Liver (tissue), 9 donors: ENCODE results near the gene MAD2L1. TPM values are rescaled to one million over a fixed set of nuclear protein-coding genes. Genes with fewer than 3 reads are reported as not detected.

Experiments used
- DNase-seq: peaks from one replicate; pipeline ENCODE4 v3.0.0-alpha.2; 2017; ENCODE audit warnings: low spot score
- H3K27ac ChIP-seq, 2 donors: one replicate each; pipeline ENCODE4 v1.7.0; 2013; ENCODE audit warnings: inconsistent platforms in 2 of 2, low read length in 2 of 2, control low read depth in 1 of 2, low read depth in 1 of 2, mild to moderate bottlenecking in 1 of 2
- H3K27me3 ChIP-seq, 4 donors: one replicate each; pipeline versions ENCODE4 v1.6.1 to v1.7.0; 2013; ENCODE audit warnings: low read length in 3 of 4, inconsistent platforms in 1 of 4, mild to moderate bottlenecking in 1 of 4, moderate library complexity in 1 of 4; ENCODE audit not compliant: control insufficient read depth in 4 of 4, insufficient read depth in 4 of 4
- H3K36me3 ChIP-seq, 4 donors: one replicate each; pipeline versions ENCODE4 v1.6.1 to v1.7.0; 2013; ENCODE audit warnings: low read length in 3 of 4, mild to moderate bottlenecking in 3 of 4, low read depth in 1 of 4, moderate library complexity in 1 of 4; ENCODE audit not compliant: control insufficient read depth in 4 of 4, insufficient read depth in 3 of 4
- H3K4me1 ChIP-seq, 4 donors: one replicate each; pipeline versions ENCODE4 v1.6.1 to v1.7.0; 2013; ENCODE audit warnings: low read length in 3 of 4, mild to moderate bottlenecking in 3 of 4, moderate library complexity in 1 of 4; ENCODE audit not compliant: control insufficient read depth in 4 of 4, insufficient read depth in 4 of 4
- H3K4me3 ChIP-seq, 3 donors: one replicate each; pipeline versions ENCODE4 v1.6.1 to v1.7.0; 2013; ENCODE audit warnings: low read length in 3 of 3, control low read depth in 1 of 3, low read depth in 1 of 3, mild to moderate bottlenecking in 1 of 3
- H3K9ac ChIP-seq, 2 donors: one replicate each; pipeline ENCODE4 v1.7.0; 2013; ENCODE audit warnings: low read length in 2 of 2, mild to moderate bottlenecking in 2 of 2, moderate library complexity in 2 of 2, control low read depth in 1 of 2, low read depth in 1 of 2
- H3K9me3 ChIP-seq, 4 donors: one replicate each; pipeline versions ENCODE4 v1.6.1 to v1.7.0; 2013; ENCODE audit warnings: low read length in 3 of 4; ENCODE audit not compliant: control insufficient read depth in 4 of 4
- CTCF ChIP-seq: fragments of 150-350 bp; IDR thresholded peaks from 2 replicates; pipeline ENCODE4 v1.5.1; 2017; ENCODE audit warnings: improper control_type of control experiment, low read depth, low read length; ENCODE audit not compliant: missing input control
- FOXA1 ChIP-seq: IDR thresholded peaks from 2 replicates; pipeline ENCODE4 v1.6.1; 2016; ENCODE audit warnings: antibody characterized with exemption
- FOXA2 ChIP-seq: IDR thresholded peaks from 2 replicates; pipeline ENCODE4 v1.6.1; 2016; ENCODE audit warnings: antibody characterized with exemption
- HNF4G ChIP-seq: IDR thresholded peaks from 2 replicates; pipeline ENCODE4 v1.6.1; 2016; ENCODE audit warnings: antibody characterized with exemption
- JUND ChIP-seq, 2 donors: IDR thresholded peaks; 2 replicates each; pipeline ENCODE4 v1.6.1; 2016; ENCODE audit warnings: antibody characterized with exemption in 2 of 2
- NR2F2 ChIP-seq: IDR thresholded peaks from 2 replicates; pipeline ENCODE4 v1.6.1; 2016; ENCODE audit warnings: antibody characterized with exemption
- RAD21 ChIP-seq, 2 donors: IDR thresholded peaks; 2 replicates each; pipeline ENCODE4 v1.6.1; 2016; ENCODE audit warnings: antibody characterized with exemption in 2 of 2, mild to moderate bottlenecking in 2 of 2
- RXRA ChIP-seq, 2 donors: IDR thresholded peaks; 2 replicates each; pipeline ENCODE4 v1.6.1; 2017 to 2018; ENCODE audit warnings: antibody characterized with exemption in 2 of 2, mild to moderate bottlenecking in 1 of 2
- SP1 ChIP-seq: IDR thresholded peaks from 2 replicates; pipeline ENCODE4 v1.6.1; 2018; ENCODE audit warnings: antibody characterized with exemption, mild to moderate bottlenecking
- ZBTB33 ChIP-seq: IDR thresholded peaks from 2 replicates; pipeline ENCODE4 v1.6.1; 2016; ENCODE audit warnings: antibody characterized with exemption
- WGBS: extraction: QIAGEN DNeasy Blood & Tissue Kit; methylation state at CpG from one replicate; pipeline ENCODE4 v1.1.7; 2013; 5-methylcytosine and 5-hydroxymethylcytosine counted together
- polyA plus RNA-seq, 2 donors: library from polyadenylated mRNA; stranded (reverse) in 1 of 2; unstranded in 1 of 2; fragments of 200-250 nt in 1 of 2; fragments of >200 nt in 1 of 2; fragmentation: Nextera tagmentation in 1 of 2; extraction: Ambion mirVana in 1 of 2; gene quantifications; one replicate each; pipeline versions ENCODE4 v1.2.1 to v1.2.3, GENCODE V29; 2013 to 2015
- total RNA-seq, 2 donors: library from RNA; depleted of rRNA; stranded (reverse); fragments of >200 nt; gene quantifications; one replicate each; pipeline ENCODE4 v1.2.3, GENCODE V29; 2014
- TF ChIP-seq, protein P1 (sequence below): IDR thresholded peaks from 2 replicates; pipeline ENCODE4 v1.6.1; 2016; ENCODE audit warnings: antibody characterized with exemption, mild to moderate bottlenecking
- TF ChIP-seq, protein P2 (sequence below): IDR thresholded peaks from 2 replicates; pipeline ENCODE4 v1.6.1; 2016; ENCODE audit warnings: antibody characterized with exemption
- donor health status: healthy.
- donor health status: healthy.
- donor health status: healthy.
- donor health status: healthy.
- donor health status: healthy.

Gene MAD2L1
- total and polyA plus RNA-seq, 4 donors: 0.17 to 28.1 (median 2.3) TPM

DNA sequence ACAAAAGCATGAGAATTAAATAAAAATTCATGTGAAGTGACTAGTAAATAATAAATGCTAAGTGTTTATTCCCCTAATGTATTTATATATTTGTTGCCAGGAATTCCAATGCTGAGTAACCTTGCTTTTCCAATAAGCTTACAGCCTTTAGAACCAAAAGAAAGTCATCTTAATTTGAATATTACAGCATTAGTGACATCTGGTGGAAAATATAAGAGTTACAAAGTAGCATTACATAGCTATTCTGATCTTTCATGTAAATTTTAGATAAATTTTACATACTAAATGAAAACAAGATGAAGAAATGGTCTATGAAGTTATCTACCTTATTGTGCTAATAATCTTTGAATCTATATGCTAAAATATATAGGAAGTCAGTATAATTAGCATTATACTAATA lies 10.4 kb downstream of the MAD2L1 start:
- H3K9me3 ChIP-seq: no peaks in the 10 kb centered on the region
- H3K4me1 ChIP-seq: no peaks in the 10 kb centered on the region
- no peak overlapping the region for H3K4me3 ChIP-seq
- TF ChIP-seq SP1 (no peak), RAD21 (IDR thresholded peaks at IDR 0.05) (peak; percentile 28 to 37)
- H3K27ac ChIP-seq: no peak overlapping the region
- no peaks in the 10 kb centered on the region for H3K27me3 ChIP-seq
- no peak overlapping the region for H3K9ac ChIP-seq
- H3K36me3 ChIP-seq: no peaks in the 10 kb centered on the region
- DNase-seq: no peak

- WGBS: 94% methylated on average over 1 of the region's 1 CpG
- Histone ChIP-seq H3K9ac (no peak overlapping the region), H3K36me3 (no peaks in the 10 kb centered on the region), H3K9me3 (no peaks in the 10 kb centered on the region), H3K27me3 (no peaks in the 10 kb centered on the region), H3K4me3 (no peak overlapping the region), H3K4me1 (no peaks in the 10 kb centered on the region), H3K27ac (no peak overlapping the region)
- DNase-seq: no peak
- TF ChIP-seq FOXA1 (no peak), CTCF (no peak), JUND (IDR thresholded peaks at IDR 0.05) (no peak), HNF4G (no peak), RXRA (IDR thresholded peaks at IDR 0.05) (no peak), FOXA2 (no peak), NR2F2 (no peak), ZBTB33 (no peak), SP1 (no peak)
- TF ChIP-seq, protein P1, sequence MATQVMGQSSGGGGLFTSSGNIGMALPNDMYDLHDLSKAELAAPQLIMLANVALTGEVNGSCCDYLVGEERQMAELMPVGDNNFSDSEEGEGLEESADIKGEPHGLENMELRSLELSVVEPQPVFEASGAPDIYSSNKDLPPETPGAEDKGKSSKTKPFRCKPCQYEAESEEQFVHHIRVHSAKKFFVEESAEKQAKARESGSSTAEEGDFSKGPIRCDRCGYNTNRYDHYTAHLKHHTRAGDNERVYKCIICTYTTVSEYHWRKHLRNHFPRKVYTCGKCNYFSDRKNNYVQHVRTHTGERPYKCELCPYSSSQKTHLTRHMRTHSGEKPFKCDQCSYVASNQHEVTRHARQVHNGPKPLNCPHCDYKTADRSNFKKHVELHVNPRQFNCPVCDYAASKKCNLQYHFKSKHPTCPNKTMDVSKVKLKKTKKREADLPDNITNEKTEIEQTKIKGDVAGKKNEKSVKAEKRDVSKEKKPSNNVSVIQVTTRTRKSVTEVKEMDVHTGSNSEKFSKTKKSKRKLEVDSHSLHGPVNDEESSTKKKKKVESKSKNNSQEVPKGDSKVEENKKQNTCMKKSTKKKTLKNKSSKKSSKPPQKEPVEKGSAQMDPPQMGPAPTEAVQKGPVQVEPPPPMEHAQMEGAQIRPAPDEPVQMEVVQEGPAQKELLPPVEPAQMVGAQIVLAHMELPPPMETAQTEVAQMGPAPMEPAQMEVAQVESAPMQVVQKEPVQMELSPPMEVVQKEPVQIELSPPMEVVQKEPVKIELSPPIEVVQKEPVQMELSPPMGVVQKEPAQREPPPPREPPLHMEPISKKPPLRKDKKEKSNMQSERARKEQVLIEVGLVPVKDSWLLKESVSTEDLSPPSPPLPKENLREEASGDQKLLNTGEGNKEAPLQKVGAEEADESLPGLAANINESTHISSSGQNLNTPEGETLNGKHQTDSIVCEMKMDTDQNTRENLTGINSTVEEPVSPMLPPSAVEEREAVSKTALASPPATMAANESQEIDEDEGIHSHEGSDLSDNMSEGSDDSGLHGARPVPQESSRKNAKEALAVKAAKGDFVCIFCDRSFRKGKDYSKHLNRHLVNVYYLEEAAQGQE: no peak
- TF ChIP-seq, protein P2, sequence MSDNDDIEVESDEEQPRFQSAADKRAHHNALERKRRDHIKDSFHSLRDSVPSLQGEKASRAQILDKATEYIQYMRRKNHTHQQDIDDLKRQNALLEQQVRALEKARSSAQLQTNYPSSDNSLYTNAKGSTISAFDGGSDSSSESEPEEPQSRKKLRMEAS: no peak
Measured at GRCh38 chr4:120055795-120056194, 10.9 kb downstream of the MAD2L1 start.
